Tibial nerve (tissue), 4 donors: ENCODE measurements around the gene ADAMTSL1.

Source experiments
- CTCF ChIP-seq, 5 experiments: fragments of 200-600 bp in 3 of 5; fragments of 450-650 bp in 2 of 5; sonication (generic) in 3 of 5; IDR thresholded peaks; one replicate each; pipeline ENCODE4 v1.5.1; 2016 to 2019; ENCODE audit warnings: antibody characterized with exemption in 5 of 5, mild to moderate bottlenecking in 3 of 5, moderate library complexity in 2 of 5
- EP300 ChIP-seq, 2 donors: sonication (generic); formaldehyde crosslinking; IDR thresholded peaks; one replicate each; pipeline ENCODE4 v1.6.1; 2017; ENCODE audit warnings: antibody characterized with exemption in 2 of 2, mild to moderate bottlenecking in 1 of 2
- POLR2A ChIP-seq, 2 donors: fragments of 450-650 bp; IDR thresholded peaks; one replicate each; pipeline ENCODE4 v1.6.1; 2017; ENCODE audit warnings: antibody characterized with exemption in 2 of 2, mild to moderate bottlenecking in 2 of 2, moderate library complexity in 2 of 2

- TF ChIP-seq CTCF (IDR thresholded peaks at IDR 0.05), result no peak
- no peak for TF ChIP-seq POLR2A (IDR thresholded peaks at IDR 0.05)
- TF ChIP-seq EP300 (IDR thresholded peaks at IDR 0.05), result no peak
Observed at GRCh38 chr9:18639911-18640310, 166.0 kb downstream of the ADAMTSL1 start.
